Mesodermal cell (in vitro differentiated cells): ENCODE results near the gene HELT.

ENCODE experiments used
- H3K27ac ChIP-seq: 2 replicates; pipeline ENCODE4 v1.7.0; 2013; ENCODE audit warnings: mild to moderate bottlenecking, low read depth, low read length, moderate library complexity; ENCODE audit not compliant: severe bottlenecking
- H3K36me3 ChIP-seq: 2 replicates; pipeline ENCODE4 v1.7.1; 2013; ENCODE audit warnings: mild to moderate bottlenecking, low read length, moderate library complexity; ENCODE audit not compliant: control insufficient read depth, insufficient read depth
- H3K4me1 ChIP-seq: one replicate; pipeline ENCODE4 v1.7.1; 2013; ENCODE audit warnings: mild to moderate bottlenecking, low read length; ENCODE audit not compliant: insufficient read depth, control insufficient read depth, poor library complexity, severe bottlenecking
- H3K4me3 ChIP-seq: 2 replicates; pipeline ENCODE4 v1.7.0; 2013; ENCODE audit warnings: low read length, control low read depth, mild to moderate bottlenecking; ENCODE audit not compliant: insufficient read depth, poor library complexity, severe bottlenecking; ENCODE audit errors: extremely low read depth
- H3K9me3 ChIP-seq: 2 replicates; pipeline ENCODE4 v1.7.1; 2013; ENCODE audit warnings: mild to moderate bottlenecking, low read length, moderate library complexity; ENCODE audit not compliant: control insufficient read depth
- WGBS, 2 experiments: methylation state at CpG; one replicate each; pipeline ENCODE4 v1.1.5; 2013; ENCODE audit warnings: missing lambda C conversion rate in 2 of 2; ENCODE audit not compliant: insufficient coverage in 2 of 2; 5-methylcytosine and 5-hydroxymethylcytosine counted together

The HELT gene

DNA sequence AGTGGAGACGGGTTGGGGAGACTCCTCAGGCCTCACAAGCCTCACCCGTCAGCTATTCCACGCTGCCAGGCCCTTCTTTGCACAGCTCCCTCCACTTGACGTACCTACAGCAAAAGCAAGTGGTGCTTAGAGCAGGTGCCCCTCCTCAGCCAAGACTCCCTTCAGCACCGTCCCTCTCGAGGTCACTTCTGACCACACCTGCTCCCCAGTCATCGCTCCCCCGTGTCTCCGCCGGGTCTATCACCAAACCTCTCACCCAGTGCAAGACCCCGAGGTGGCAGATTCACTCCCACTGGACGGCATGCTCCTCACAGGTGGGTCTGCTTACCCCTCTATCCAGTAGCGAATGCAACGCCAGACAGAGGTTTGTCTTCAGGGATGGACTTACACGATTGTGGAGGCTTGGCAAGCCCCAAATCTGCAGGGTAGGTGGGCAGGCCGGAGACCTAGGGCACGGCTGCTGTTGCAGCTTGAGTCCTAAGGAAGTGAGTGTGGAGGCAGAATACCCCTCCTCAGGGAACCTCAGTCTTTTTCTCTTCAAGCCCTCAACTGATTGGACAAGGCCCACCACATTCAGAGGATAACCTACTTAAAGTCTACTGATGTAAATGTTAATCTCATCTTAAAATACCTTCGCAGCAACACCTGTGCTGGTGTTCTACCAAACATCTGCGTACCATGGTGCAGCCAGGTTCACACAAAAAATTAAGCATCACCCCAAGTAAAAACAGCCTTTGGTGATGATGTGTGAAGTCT lies 14.5 kb upstream of the HELT start:
- Histone ChIP-seq H3K4me1 (no peaks in the 10 kb centered on the region), H3K9me3 (no peaks in the 10 kb centered on the region), H3K36me3 (no peaks in the 10 kb centered on the region), H3K4me3 (no peak overlapping the region), H3K27ac (no peak overlapping the region)
- 89 to 90% methylated on average over 10 to 16 of the region's 19 CpGs for WGBS, 2 experiments

DNA sequence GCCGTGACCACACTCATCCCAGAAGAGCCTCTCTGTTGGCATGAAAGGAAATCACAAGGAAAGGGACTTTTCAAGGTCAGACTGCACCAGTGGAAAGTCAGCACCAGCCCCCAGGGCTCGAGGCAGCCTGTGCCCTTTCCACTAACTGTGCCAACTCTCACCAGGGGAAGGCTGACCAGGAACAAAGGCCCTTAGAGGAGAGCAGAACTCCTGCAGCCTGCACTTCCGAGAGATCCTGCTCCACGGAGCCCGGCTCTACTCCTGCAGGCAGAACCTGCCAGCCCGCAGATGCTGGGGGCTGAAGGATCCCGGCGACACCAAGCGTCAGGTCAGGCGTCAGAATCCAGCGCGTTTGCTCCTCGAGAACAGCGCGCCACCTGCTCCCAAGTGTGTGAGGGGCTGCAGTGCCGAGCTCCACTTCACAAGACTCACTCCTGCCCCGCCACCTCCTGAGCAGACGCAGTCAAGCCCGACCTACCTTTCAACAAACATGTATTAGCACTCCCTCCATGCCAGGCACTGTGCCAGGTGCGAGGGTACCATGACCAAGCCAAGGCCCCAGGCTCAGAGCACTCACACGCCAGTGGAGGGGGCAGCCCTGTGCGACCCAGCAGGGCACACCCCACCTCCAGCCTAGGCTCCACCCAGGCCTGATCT lies 13.6 kb upstream of the HELT start:
- Histone ChIP-seq H3K27ac (no peak overlapping the region), H3K4me3 (no peak overlapping the region), H3K9me3 (no peaks in the 10 kb centered on the region), H3K4me1 (no peaks in the 10 kb centered on the region), H3K36me3 (no peaks in the 10 kb centered on the region)
- WGBS, 2 experiments: 50 to 51% methylated on average over 17 to 21 of the region's 22 CpGs

DNA sequence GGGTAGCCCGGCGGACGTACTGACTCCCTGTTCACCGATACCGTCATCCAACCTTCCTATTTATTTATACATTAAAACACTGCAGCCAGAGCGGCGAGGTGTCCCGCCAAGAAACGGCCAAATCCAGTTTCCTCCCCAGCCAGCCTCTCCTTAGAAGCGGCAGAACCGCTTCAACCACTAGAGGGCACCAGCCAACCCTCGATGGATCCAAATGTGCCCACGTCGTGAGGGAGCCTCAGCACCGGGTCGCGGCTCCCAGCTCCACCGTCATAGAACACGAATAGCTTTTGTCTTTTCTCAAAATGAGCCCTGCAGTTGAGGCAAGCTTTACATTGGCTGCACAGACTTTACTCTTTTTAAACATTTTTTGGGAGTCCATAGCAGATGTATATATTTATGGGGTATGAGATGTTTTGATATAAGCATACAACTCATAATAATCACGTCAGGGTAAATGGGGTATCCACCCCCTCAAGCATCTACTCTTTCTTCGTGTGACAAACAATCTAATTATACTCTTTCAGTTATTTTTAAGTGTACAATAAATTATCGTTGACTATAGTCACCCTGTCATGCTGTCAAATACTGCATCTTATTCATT lies 13.0 kb upstream of the HELT start:
- Histone ChIP-seq H3K9me3 (no peaks in the 10 kb centered on the region), H3K27ac (no peak overlapping the region), H3K4me1 (no peaks in the 10 kb centered on the region), H3K36me3 (no peaks in the 10 kb centered on the region), H3K4me3 (no peak overlapping the region)
- WGBS, 2 experiments: 2 to 11% methylated on average over 14 to 15 of the region's 22 CpGs

DNA sequence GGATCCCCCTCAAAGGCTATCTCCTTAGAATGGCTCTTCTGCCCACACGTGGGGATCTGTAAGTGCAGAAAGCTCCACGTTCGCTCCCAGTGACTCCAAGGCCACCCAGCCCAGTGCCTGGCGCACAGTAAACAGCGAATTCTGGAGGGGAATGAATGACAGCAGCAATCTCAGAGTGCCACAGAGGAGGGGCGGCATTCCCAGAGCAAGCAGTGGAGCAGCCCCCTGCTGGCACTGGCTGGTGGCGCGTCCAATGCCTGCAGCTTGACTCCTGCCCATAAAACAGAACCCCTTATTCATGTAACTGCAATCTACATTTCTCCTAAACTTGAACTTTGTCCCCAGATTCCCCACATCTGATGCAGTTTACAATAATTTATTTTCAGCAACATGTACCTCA lies 6.9 kb upstream of the HELT start:
- Histone ChIP-seq H3K4me1 (no peaks in the 10 kb centered on the region), H3K36me3 (no peaks in the 10 kb centered on the region)
- 20 to 25% methylated on average over 8 of the region's 8 CpGs for WGBS, 2 experiments

DNA sequence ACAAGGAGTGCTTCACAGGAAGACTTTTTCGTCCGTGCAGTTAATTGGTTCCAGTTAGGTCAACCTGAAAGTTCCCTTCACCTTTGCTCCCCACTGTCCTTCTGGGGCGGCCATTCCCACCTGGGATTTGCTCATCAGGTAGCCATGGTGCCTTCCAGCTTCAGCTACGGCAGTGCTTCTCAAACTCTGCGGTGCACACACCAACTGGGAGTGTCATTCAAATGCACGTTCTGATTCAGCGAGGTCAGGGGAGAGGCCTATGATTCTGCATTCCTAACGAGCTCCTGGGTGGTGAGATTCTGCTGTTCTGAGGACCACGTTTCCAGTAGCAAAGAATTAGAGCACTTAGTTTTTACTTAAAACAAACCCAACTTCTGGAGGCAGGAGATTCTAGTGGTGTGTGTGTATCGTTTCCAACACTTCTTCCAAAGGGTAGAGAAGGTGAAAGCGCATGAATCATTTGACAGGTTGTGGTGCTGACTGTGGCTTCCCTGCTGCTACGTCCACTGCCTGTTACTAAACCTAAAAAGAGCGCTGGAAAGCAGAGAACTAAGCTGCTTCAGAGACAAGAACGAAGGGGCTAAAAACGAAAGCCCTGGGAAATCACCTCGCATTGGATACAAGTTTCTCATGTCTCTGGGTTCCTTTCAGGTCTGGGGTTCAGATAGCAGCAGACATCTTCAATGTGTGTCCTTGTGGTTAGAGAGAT lies 4.7 kb upstream of the HELT start:
- 32 to 36% methylated on average over 13 to 15 of the region's 16 CpGs for WGBS, 2 experiments
- H3K9me3 ChIP-seq: no peaks in the 10 kb centered on the region
- H3K4me1 ChIP-seq: peaks cover 5% of the 10 kb centered on the region
- H3K36me3 ChIP-seq: no peaks in the 10 kb centered on the region
- H3K27ac ChIP-seq: no peak overlapping the region
- H3K4me3 ChIP-seq: no peak overlapping the region

More for the DNA sequence above, 6.9 kb upstream of the HELT start:
- no peak overlapping the region for H3K27ac ChIP-seq
- no peaks in the 10 kb centered on the region for H3K9me3 ChIP-seq
- H3K4me3 ChIP-seq: no peak overlapping the region

DNA sequence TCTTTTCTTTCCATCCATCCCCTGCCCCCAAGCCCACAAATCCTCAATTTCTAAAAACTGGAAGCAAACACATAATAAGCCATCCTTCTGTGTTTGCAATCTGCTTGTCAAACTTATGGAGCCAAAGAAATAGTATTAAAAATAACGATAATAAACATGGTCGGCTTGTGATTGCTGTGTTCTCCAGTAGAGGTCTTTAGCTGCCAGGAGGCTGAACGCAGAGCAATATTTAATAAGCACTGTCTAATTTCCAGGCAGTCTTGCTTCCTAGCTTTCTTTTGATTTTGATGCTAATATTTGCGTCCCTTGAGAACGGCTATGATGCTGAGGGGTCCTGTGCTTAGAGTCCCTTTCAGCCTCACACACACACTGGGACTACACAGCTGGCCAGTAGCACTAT lies 3.2 kb upstream of the HELT start:
- Histone ChIP-seq H3K9me3 (no peaks in the 10 kb centered on the region), H3K4me1 (peaks cover 11% of the 10 kb centered on the region), H3K27ac (no peak overlapping the region), H3K36me3 (no peaks in the 10 kb centered on the region), H3K4me3 (no peak overlapping the region)
- 77 to 79% methylated on average over 5 of the region's 5 CpGs for WGBS, 2 experiments

DNA sequence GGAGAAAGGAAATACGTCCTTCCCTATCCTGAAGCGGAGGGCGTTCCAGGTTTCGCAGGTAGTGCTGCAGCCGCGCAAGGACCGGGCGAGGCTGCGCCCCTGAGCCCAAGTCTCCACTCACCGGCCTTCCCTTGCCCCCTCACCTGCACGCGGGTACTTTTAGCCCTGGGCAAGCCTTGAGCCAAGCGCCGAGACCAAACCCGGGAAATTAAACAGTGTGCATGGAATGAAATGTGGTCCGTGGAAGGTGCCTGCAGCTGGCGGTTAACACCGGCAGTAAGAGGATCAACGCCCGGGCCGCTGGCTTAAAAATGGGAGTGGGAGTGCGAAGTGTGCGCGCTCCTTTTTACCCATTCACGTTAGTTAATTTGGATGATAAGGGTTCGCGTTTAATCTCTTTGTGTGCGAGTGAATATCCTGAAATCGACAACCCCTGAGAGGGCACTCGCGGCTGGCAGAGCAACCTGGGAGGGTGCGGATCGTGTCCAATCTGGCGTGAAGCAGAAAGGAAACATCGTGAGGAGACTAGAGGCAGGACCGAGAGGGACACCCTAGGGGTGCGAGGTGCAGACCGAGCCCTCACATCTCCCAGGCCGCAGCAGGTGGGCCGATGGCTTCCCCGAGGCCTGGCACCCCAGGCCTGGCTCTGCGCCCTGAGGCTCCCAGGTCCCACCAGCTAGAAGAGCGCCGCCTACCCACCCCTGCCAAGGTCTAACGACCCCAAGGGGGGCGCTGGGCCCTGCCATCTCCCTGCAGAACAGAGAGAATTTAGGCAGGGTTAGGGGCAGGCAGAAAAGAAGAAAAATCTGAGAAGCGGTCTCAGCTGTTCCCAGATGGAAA lies 2.0 kb upstream of the HELT start:
- Histone ChIP-seq H3K36me3 (no peaks in the 10 kb centered on the region), H3K4me3 (no peak overlapping the region), H3K4me1 (peaks cover 11% of the 10 kb centered on the region), H3K27ac (no peak overlapping the region), H3K9me3 (no peaks in the 10 kb centered on the region)
- 3% methylated on average over 22 to 37 of the region's 47 CpGs for WGBS, 2 experiments

DNA sequence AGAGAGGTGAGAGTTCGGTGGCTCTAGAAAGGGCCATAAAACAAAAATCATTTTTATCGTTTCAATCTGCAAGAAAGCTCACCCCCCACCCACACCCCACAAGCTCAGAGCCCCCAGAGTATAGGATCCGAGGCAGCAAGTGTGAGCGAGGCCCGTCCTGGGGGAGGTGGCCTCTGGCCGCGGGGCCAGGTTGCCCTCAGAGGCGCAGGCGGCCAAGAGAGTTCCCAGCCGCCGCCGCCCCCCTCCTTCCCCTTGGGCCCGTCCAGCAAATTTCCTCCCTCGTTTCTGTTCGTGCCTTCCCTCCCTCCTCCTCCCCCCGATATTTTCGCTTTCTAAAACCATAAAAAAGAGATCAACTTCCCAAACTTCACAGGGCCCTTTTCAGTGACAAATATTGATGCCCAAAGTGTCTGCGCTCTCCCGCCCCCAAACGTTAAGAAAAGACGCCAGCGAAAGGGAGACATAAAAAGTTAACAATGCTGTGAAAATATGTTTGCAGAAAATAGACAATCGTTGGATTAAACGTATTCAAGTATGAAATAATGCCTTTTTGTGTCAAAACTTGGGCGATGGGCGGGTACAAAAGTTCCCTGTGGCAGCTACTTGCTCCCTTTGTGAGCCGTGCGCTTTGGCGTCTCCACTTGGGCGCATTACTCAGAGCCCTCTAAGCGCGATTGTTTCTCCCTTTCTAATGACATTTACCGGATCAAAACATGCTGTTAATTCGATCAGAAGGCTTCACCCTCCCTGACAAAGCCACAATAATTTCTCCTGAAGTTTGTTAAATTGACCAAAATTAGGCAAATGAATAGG lies 1.1 kb upstream of the HELT start:
- Histone ChIP-seq H3K4me3 (no peak overlapping the region), H3K4me1 (peaks cover 11% of the 10 kb centered on the region), H3K9me3 (no peaks in the 10 kb centered on the region), H3K27ac (no peak overlapping the region), H3K36me3 (no peaks in the 10 kb centered on the region)
- WGBS, 2 experiments: 1% methylated on average over 22 to 26 of the region's 34 CpGs

DNA sequence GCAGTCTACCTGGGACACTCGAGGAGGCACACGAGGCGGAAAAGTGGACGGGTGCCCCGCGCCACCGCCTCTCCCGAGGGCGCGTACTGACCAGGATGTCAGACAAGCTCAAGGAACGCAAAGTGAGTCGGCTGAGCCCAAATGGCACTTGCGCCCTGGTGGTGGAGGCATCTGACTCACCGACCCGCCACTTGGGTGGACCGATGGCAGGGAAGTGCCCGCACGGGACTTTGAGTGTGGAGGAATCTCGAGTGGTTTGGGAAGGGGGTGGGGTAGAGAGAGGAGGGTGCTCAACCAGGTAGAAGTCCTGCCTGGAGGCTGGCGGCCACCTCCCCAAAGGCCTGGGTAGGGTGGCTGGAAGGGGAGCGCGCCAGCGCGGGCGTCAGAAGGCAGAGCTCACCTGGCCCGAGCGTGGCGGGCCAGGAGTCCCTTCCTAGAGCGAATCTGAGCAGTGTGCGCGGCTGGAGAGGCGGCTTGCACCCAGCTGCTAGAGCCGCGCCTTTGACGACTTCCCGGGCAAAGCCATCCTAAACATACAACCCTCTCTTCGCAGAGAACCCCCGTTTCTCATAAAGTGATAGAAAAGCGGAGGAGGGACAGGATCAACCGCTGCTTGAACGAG lies 655 bp downstream of the HELT start:
- H3K27ac ChIP-seq: no peak overlapping the region
- H3K36me3 ChIP-seq: no peaks in the 10 kb centered on the region
- peaks cover 11% of the 10 kb centered on the region for H3K4me1 ChIP-seq
- 1% methylated on average over 17 to 30 of the region's 41 CpGs for WGBS, 2 experiments
- H3K4me3 ChIP-seq: no peak overlapping the region
- H3K9me3 ChIP-seq: no peaks in the 10 kb centered on the region
